ENCODE data around the gene C9orf72. TPM values are rescaled to one million over a fixed set of nuclear protein-coding genes. Genes with fewer than 3 reads are reported as not detected.

Gene C9orf72
- total RNA-seq, 2 donors from 2014 or later = 19.4 to 26.4 TPM

GRCh38 chr9:27556470-27556869, 16.8 kb downstream of the C9orf72 start:
- H3K9me3 ChIP-seq (ENCODE audit: control insufficient read depth, low read length) = no peaks in the 10 kb centered on the region
- no peaks in the 10 kb centered on the region for H3K4me1 Mint-ChIP-seq
- H3K36me3 ChIP-seq (ENCODE audit: control insufficient read depth, insufficient read depth, low read length) = peaks cover 90% of the 10 kb centered on the region
- 93 to 96% methylated on average over 4 to 8 of the region's 8 CpGs for WGBS, 2 experiments (ENCODE audit: insufficient coverage in 1 of 2, insufficient read length in 1 of 2)
- H3K4me3 ChIP-seq (ENCODE audit: low read length) = no peak overlapping the region
- no peaks in the 10 kb centered on the region for H3K27me3 ChIP-seq (ENCODE audit: control insufficient read depth, insufficient read depth, low read length, poor library complexity, severe bottlenecking)
- no peak overlapping the region for H3K4me3 Mint-ChIP-seq
- no peak overlapping the region for H3K27ac Mint-ChIP-seq
- no peak overlapping the region for H3K27ac ChIP-seq (ENCODE audit: low read depth, low read length)
- no peaks in the 10 kb centered on the region for H3K27me3 Mint-ChIP-seq (ENCODE audit: insufficient read depth)
- H3K9ac ChIP-seq (ENCODE audit: extremely low read depth, low read length, poor library complexity, severe bottlenecking) = no peak overlapping the region
- peaks cover 28% of the 10 kb centered on the region for H3K36me3 Mint-ChIP-seq (ENCODE audit: low read depth)
- no peaks in the 10 kb centered on the region for H3K4me1 ChIP-seq (ENCODE audit: control insufficient read depth, insufficient read depth, low read length)
- H3K9me3 Mint-ChIP-seq = no peaks in the 10 kb centered on the region
- no peak for DNase-seq
- TF ChIP-seq CTCF (conservative IDR thresholded peaks at IDR 0.05) = no peak

GRCh38 chr9:27554712-27555111, 18.6 kb downstream of the C9orf72 start:
- H3K36me3 Mint-ChIP-seq (ENCODE audit: low read depth) = peaks cover 35% of the 10 kb centered on the region

DNA sequence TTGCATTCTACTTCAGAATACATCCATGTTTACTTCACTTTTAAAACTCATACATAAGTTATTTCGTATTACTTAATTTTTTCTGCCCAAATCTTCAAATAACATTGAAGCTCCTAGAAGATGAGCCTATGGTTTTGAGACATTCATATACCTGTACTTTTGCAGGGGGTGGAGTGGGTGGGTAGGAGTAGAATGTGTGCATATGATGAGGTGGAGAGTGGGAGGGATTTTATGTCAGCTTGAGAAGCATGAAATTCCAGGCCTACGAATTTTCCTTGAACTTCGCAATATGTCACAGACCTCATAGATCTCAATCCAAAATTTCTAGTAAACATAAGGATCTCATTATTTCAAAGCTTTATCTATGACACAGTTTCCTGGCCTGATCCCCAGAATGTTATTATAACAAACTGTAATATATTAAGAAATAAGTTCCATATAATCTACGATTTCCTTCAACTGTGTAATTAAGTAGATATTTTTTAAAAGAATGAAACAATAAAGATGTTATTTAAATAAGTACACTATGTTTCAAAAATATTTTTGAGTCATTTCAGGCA, 24.0 kb downstream of the C9orf72 start:
- TF ChIP-seq CTCF (conservative IDR thresholded peaks at IDR 0.05) = no peak
- H3K4me3 Mint-ChIP-seq = no peak overlapping the region
- H3K36me3 Mint-ChIP-seq (ENCODE audit: low read depth) = peaks cover 33% of the 10 kb centered on the region

More at GRCh38 chr9:27554712-27555111, 18.6 kb downstream of the C9orf72 start:
- WGBS, 2 experiments (ENCODE audit: insufficient coverage in 1 of 2, insufficient read length in 1 of 2) = 96 to 100% methylated on average over 1 of the region's 1 CpG
- Histone ChIP-seq H3K9ac (ENCODE audit: extremely low read depth, low read length, poor library complexity, severe bottlenecking) (no peak overlapping the region), H3K9me3 (ENCODE audit: control insufficient read depth, low read length) (no peaks in the 10 kb centered on the region), H3K4me3 (ENCODE audit: low read length) (no peak overlapping the region), H3K36me3 (ENCODE audit: control insufficient read depth, insufficient read depth, low read length) (peaks cover 79% of the 10 kb centered on the region), H3K27me3 (ENCODE audit: control insufficient read depth, insufficient read depth, low read length, poor library complexity, severe bottlenecking) (no peaks in the 10 kb centered on the region), H3K27ac (ENCODE audit: low read depth, low read length) (no peak overlapping the region), H3K4me1 (ENCODE audit: control insufficient read depth, insufficient read depth, low read length) (no peaks in the 10 kb centered on the region)
- Mint-ChIP-seq H3K27me3 (ENCODE audit: insufficient read depth) (no peaks in the 10 kb centered on the region), H3K4me3 (no peak overlapping the region), H3K9me3 (no peaks in the 10 kb centered on the region), H3K27ac (no peak overlapping the region), H3K4me1 (no peaks in the 10 kb centered on the region)
- no peak for TF ChIP-seq CTCF (conservative IDR thresholded peaks at IDR 0.05)
- DNase-seq = no peak

More for the DNA sequence above, 24.0 kb downstream of the C9orf72 start:
- Histone ChIP-seq H3K4me3 (ENCODE audit: low read length) (no peak overlapping the region), H3K9ac (ENCODE audit: extremely low read depth, low read length, poor library complexity, severe bottlenecking) (no peak overlapping the region), H3K27me3 (ENCODE audit: control insufficient read depth, insufficient read depth, low read length, poor library complexity, severe bottlenecking) (no peaks in the 10 kb centered on the region), H3K4me1 (ENCODE audit: control insufficient read depth, insufficient read depth, low read length) (no peaks in the 10 kb centered on the region), H3K9me3 (ENCODE audit: control insufficient read depth, low read length) (no peaks in the 10 kb centered on the region), H3K27ac (ENCODE audit: low read depth, low read length) (no peak overlapping the region), H3K36me3 (ENCODE audit: control insufficient read depth, insufficient read depth, low read length) (peaks cover 68% of the 10 kb centered on the region)
- H3K27me3 Mint-ChIP-seq (ENCODE audit: insufficient read depth) = no peaks in the 10 kb centered on the region
- no peak overlapping the region for H3K27ac Mint-ChIP-seq
- no peak for DNase-seq
- H3K9me3 Mint-ChIP-seq = peaks cover under 1% of the 10 kb centered on the region
- H3K4me1 Mint-ChIP-seq = no peaks in the 10 kb centered on the region
- WGBS, 2 experiments (ENCODE audit: insufficient coverage in 1 of 2, insufficient read length in 1 of 2) = 92% methylated on average over 3 of the region's 4 CpGs; no CpG with 5 or more reads in 1 of the 2 experiments
